PC-3 (cell line): Measurements from ENCODE around the gene MAPK6.
"Not testable (repeated sequence)": the region's sequence is repeated elsewhere in the genome, so short reads cannot be mapped to it uniquely, and the experiment has no call there.

ENCODE experiments used
- EZH2 ChIP-seq: fragments of 300-600 bp; sonication (generic); IDR thresholded peaks from one replicate; pipeline ENCODE4 v1.6.1; 2017; ENCODE audit warnings: antibody characterized with exemption, mild to moderate bottlenecking, low read length; ENCODE audit not compliant: unreplicated experiment
- EZH2phosphoT487 ChIP-seq: fragments of 300-600 bp; sonication (generic); IDR thresholded peaks from 2 replicates; pipeline ENCODE4 v1.6.1; 2018; ENCODE audit warnings: mild to moderate bottlenecking, antibody characterized with exemption, low read length, borderline replicate concordance
- TF ChIP-seq, protein P1 (sequence below): fragments of 300-600 bp; sonication (generic); conservative IDR thresholded peaks from 2 replicates; pipeline ENCODE4 v1.5.1; 2017; ENCODE audit warnings: antibody characterized with exemption, low read depth, mild to moderate bottlenecking, low read length

DNA sequence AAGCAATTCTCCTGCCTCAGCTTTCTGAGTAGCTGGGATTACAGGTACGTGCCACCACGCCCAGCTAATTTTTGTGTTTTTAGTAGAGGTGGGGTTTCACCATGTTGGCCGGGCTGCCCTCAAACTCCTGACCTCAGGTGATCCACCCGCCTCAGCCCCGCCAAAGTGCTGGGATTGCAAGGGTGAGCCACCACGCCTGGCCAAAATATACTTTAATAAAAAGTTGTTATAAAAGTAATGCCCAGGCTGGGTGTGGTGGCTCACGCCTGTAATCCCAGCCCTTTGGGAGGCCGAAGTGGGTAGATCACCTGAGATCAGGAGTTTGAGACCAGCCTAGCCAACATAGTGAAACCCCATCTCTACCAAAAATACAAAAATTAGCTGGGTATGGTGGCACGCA is 77.5 kb downstream of the MAPK6 start:
- TF ChIP-seq, protein P1, sequence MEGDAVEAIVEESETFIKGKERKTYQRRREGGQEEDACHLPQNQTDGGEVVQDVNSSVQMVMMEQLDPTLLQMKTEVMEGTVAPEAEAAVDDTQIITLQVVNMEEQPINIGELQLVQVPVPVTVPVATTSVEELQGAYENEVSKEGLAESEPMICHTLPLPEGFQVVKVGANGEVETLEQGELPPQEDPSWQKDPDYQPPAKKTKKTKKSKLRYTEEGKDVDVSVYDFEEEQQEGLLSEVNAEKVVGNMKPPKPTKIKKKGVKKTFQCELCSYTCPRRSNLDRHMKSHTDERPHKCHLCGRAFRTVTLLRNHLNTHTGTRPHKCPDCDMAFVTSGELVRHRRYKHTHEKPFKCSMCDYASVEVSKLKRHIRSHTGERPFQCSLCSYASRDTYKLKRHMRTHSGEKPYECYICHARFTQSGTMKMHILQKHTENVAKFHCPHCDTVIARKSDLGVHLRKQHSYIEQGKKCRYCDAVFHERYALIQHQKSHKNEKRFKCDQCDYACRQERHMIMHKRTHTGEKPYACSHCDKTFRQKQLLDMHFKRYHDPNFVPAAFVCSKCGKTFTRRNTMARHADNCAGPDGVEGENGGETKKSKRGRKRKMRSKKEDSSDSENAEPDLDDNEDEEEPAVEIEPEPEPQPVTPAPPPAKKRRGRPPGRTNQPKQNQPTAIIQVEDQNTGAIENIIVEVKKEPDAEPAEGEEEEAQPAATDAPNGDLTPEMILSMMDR, result not testable (repeated sequence)
- TF ChIP-seq EZH2, EZH2phosphoT487: not testable (repeated sequence)
